Epithelial cell of esophagus (primary cell): ENCODE results near the gene GRAMD4.

Experiments used
- DNase-seq: peaks from one replicate; pipeline ENCODE4 v3.0.0; 2010; ENCODE audit warnings: low read depth
- H3K4me3 ChIP-seq: 2 replicates; pipeline ENCODE4 v1.5.1; 2011; ENCODE audit warnings: mild to moderate bottlenecking, low read length, control low read depth
- CTCF ChIP-seq: IDR thresholded peaks from 2 replicates; pipeline ENCODE4 v1.5.1; 2011; ENCODE audit warnings: low read depth, mild to moderate bottlenecking, low read length, control low read depth, inconsistent platforms; ENCODE audit not compliant: insufficient read depth; ENCODE audit errors: missing control alignments

GRAMD4 gene

DNA sequence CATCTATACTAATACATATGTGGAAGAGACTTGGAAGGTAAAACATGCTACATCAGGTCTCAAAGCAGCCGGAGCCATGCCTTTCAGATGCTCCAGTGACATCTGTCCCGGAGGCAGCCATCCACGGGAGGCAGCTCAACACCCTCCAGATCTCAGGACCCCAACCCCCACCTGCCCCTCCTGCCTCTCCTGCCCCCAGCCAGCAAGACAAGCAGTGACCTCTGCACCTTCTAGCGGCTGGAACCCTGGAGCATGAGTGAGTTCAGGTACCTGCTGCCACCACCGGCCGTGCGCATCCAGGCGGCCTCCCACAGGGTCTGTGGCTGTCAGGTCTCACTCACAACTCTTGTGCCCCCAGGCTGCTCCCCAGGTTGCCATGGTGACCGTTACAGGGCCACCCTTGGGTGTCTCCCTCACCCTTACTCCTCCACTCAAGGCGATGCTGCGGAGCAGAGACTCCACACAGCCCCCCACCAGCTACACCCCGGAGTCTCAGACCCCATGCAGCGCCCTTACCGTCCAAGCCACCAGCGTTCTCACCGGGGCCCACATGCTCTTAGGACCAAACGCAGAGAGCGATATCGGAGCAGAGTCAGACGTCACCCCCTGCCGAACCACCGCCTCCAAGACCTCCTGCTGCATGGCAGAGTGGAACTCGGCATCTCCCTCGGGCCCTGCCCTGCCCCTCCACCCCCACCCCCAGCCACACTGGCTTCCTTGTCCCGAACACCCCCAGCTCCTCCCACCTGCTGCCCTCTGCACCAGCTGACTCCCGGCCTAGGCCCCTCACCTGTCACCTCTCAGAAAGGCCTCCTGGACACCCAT lies 83.2 kb downstream of the GRAMD4 start:
- H3K4me3 ChIP-seq, result no peak overlapping the region
- no peak for DNase-seq
- no peak for TF ChIP-seq CTCF

DNA sequence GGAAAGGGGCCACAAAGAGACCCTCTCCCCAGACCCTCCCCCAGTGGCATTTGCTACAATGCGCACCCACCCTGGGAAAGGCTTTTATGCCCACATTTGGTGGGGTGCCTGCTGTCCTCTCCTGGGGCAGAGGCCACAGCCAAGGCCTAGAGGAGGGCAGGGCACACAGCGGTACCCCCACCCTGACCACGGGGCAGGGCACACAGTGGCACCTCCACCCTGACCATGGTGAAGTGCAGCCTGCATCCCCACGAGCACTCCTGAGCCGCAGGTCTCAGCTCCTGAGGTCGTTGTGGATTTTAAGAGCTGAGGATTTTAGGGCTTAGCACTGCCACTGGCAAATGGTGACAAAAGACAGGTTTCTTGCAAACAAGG lies 83.8 kb downstream of the GRAMD4 start:
- no peak overlapping the region for H3K4me3 ChIP-seq
- DNase-seq, result no peak
- no peak for TF ChIP-seq CTCF

- no peak for DNase-seq
- H3K4me3 ChIP-seq, result no peak overlapping the region
- TF ChIP-seq CTCF, result no peak
Measured at GRCh38 chr22:46706060-46706459, 85.9 kb downstream of the GRAMD4 start.

- TF ChIP-seq CTCF, result no peak
- DNase-seq, result no peak
- no peak overlapping the region for H3K4me3 ChIP-seq
Measured at GRCh38 chr22:46707305-46707704, 87.1 kb downstream of the GRAMD4 start.

- TF ChIP-seq CTCF, result no peak
- no peak for DNase-seq
- H3K4me3 ChIP-seq, result no peak overlapping the region
Measured at GRCh38 chr22:46707827-46708570, 87.8 kb downstream of the GRAMD4 start.

GRCh38 chr22:46708766-46709330 lies 88.7 kb downstream of the GRAMD4 start:
- no peak overlapping the region for H3K4me3 ChIP-seq
- no peak for TF ChIP-seq CTCF
- DNase-seq, result no peak
